IMR-90 (cell line): ENCODE data around the gene KCNQ1. TPM values are rescaled to one million over a fixed set of nuclear protein-coding genes. Genes with fewer than 3 reads are reported as not detected.

Experiments used
- ATAC-seq: fragments of 200-7000 bp; cut with Tn5 transposase; 2 replicates; pipeline ENCODE4 v1.9.1; 2020; ENCODE audit warnings: low read depth, mild to moderate bottlenecking, moderate library complexity
- BruUV-seq: library from RNA; stranded (reverse); fragments of 400-500 nt; replicated peaks from 2 replicates; lab custom pipeline; 2021; lab: Mats Ljungman, UMichigan
- CTCF ChIA-PET: fragments of 300-600 bp; formaldehyde crosslinking; extraction: SDS; loops from one replicate; lab custom pipeline; 2021; ENCODE audit warnings: antibody characterized with exemption; lab: Yijun Ruan, JAX
- POLR2A ChIA-PET: fragments of 300-600 bp; sonication (Branson Sonifier 250); formaldehyde crosslinking; loops from one replicate; lab custom pipeline; 2022; ENCODE audit warnings: antibody characterized with exemption; ENCODE audit not compliant: unreplicated experiment; lab: Charles Lee
- DNase-seq: peaks from one replicate; pipeline ENCODE4 v3.0.0; 2013
- H2AFZ ChIP-seq: replicated peaks from 2 replicates; pipeline ENCODE3; 2013; ENCODE audit warnings: low read length, mild to moderate bottlenecking; ENCODE audit not compliant: poor library complexity
- H2AK5ac ChIP-seq: 2 replicates; pipeline ENCODE4 v1.6.1; 2013; ENCODE audit warnings: low read depth, low read length, inconsistent platforms
- H2AK9ac ChIP-seq: replicated peaks from 2 replicates; pipeline ENCODE3; 2013; ENCODE audit warnings: mild to moderate bottlenecking, low read depth, low read length, moderate library complexity; ENCODE audit not compliant: poor library complexity
- H2BK120ac ChIP-seq: 2 replicates; pipeline ENCODE4 v1.6.1; 2013; ENCODE audit warnings: low read depth, low read length, inconsistent platforms
- H2BK15ac ChIP-seq: 3 replicates; pipeline ENCODE4 v1.6.1; 2013; ENCODE audit warnings: low read depth, low read length, inconsistent platforms
- H2BK20ac ChIP-seq: 2 replicates; pipeline ENCODE4 v1.6.1; 2013; ENCODE audit warnings: low read depth, mild to moderate bottlenecking, inconsistent platforms, low read length, moderate library complexity
- H2BK5ac ChIP-seq: 2 replicates; pipeline ENCODE4 v1.6.1; 2013; ENCODE audit warnings: mild to moderate bottlenecking, low read depth, low read length, inconsistent platforms; ENCODE audit not compliant: poor library complexity, severe bottlenecking
- H3K14ac ChIP-seq: replicated peaks from 2 replicates; pipeline ENCODE4 v1.6.1; 2013; ENCODE audit warnings: low read depth, low read length, inconsistent platforms
- H3K18ac ChIP-seq: 2 replicates; pipeline ENCODE4 v1.6.1; 2013; ENCODE audit warnings: low read depth, low read length, control low read depth
- H3K23ac ChIP-seq: 2 replicates; pipeline ENCODE4 v1.6.1; 2013; ENCODE audit warnings: low read depth, low read length, inconsistent platforms
- H3K27ac ChIP-seq: 2 replicates; pipeline ENCODE4 v1.5.1; 2013; ENCODE audit warnings: mild to moderate bottlenecking, control low read depth, low read length; ENCODE audit not compliant: insufficient read depth
- H3K27me3 ChIP-seq: 2 replicates; pipeline ENCODE4 v1.6.1; 2013; ENCODE audit warnings: low read length; ENCODE audit not compliant: control insufficient read depth, insufficient read depth
- H3K36me3 ChIP-seq: 2 replicates; pipeline ENCODE4 v1.6.1; 2013; ENCODE audit warnings: low read length, mixed read lengths; ENCODE audit not compliant: control insufficient read depth, insufficient read depth
- H3K4ac ChIP-seq: 2 replicates; pipeline ENCODE4 v1.6.1; 2013; ENCODE audit warnings: low read depth, low read length, inconsistent platforms
- H3K4me1 ChIP-seq: 2 replicates; pipeline ENCODE4 v1.6.1; 2013; ENCODE audit warnings: low read length, mixed read lengths; ENCODE audit not compliant: control insufficient read depth, insufficient read depth
- H3K4me2 ChIP-seq: 2 replicates; pipeline ENCODE4 v1.6.1; 2013; ENCODE audit warnings: low read depth, mild to moderate bottlenecking, control low read depth, low read length, moderate library complexity
- H3K4me3 ChIP-seq: 2 replicates; pipeline ENCODE4 v1.5.1; 2013; ENCODE audit warnings: low read depth, mild to moderate bottlenecking, control low read depth, low read length, moderate library complexity; ENCODE audit not compliant: insufficient read depth
- H3K56ac ChIP-seq: 2 replicates; pipeline ENCODE4 v1.6.1; 2013; ENCODE audit warnings: low read length, inconsistent platforms; ENCODE audit not compliant: insufficient read depth; ENCODE audit errors: extremely low read depth
- H3K79me1 ChIP-seq, 2 experiments: 2 replicates each; pipeline ENCODE4 v1.6.1; 2013; ENCODE audit warnings: low read length in 2 of 2, inconsistent platforms in 1 of 2, low read depth in 1 of 2
- H3K9ac ChIP-seq: 2 replicates; pipeline ENCODE4 v1.6.1; 2013; ENCODE audit warnings: low read depth, low read length, control low read depth
- H3K9me1 ChIP-seq: 2 replicates; pipeline ENCODE4 v1.6.1; 2013; ENCODE audit warnings: low read length, inconsistent platforms; ENCODE audit not compliant: insufficient read depth
- H3K9me3 ChIP-seq: 2 replicates; pipeline ENCODE4 v1.6.1; 2013; ENCODE audit warnings: low read length; ENCODE audit not compliant: control insufficient read depth, insufficient read depth
- H4K20me1 ChIP-seq: 2 replicates; pipeline ENCODE4 v1.6.1; 2013; ENCODE audit warnings: low read length, inconsistent platforms; ENCODE audit not compliant: insufficient read depth
- H4K5ac ChIP-seq: 2 replicates; pipeline ENCODE4 v1.6.1; 2013; ENCODE audit warnings: mild to moderate bottlenecking, low read depth, low read length, control low read depth
- H4K8ac ChIP-seq, 2 experiments: 2 replicates each; pipeline ENCODE4 v1.6.1; 2013; ENCODE audit warnings: low read depth in 2 of 2, low read length in 2 of 2, control low read depth in 1 of 2, inconsistent platforms in 1 of 2
- H4K91ac ChIP-seq: 2 replicates; pipeline ENCODE4 v1.6.1; 2013; ENCODE audit warnings: low read depth, low read length, inconsistent platforms; ENCODE audit not compliant: insufficient read depth
- CEBPB ChIP-seq: IDR thresholded peaks from 2 replicates; pipeline ENCODE4 v1.6.1; 2012; ENCODE audit warnings: low read depth, low read length, improper control_type of control experiment
- CHD1 ChIP-seq: IDR thresholded peaks from 2 replicates; pipeline ENCODE4 v1.6.1; 2012; ENCODE audit warnings: low read depth, low read length, improper control_type of control experiment
- CTCF ChIP-seq: conservative IDR thresholded peaks from 2 replicates; pipeline ENCODE4 v1.5.1; 2012; ENCODE audit warnings: mild to moderate bottlenecking, low read depth, low read length, improper control_type of control experiment
- ELK1 ChIP-seq: fragments of 150-350 bp; IDR thresholded peaks from 2 replicates; pipeline ENCODE4 v1.6.1; 2016; ENCODE audit warnings: low read depth, mild to moderate bottlenecking, low read length, moderate library complexity, borderline replicate concordance
- FOS ChIP-seq: fragments of 150-350 bp; IDR thresholded peaks from 2 replicates; pipeline ENCODE4 v1.6.1; 2016; ENCODE audit warnings: low read depth, low read length
- MAFK ChIP-seq: IDR thresholded peaks from 2 replicates; pipeline ENCODE4 v1.6.1; 2012; ENCODE audit warnings: low read depth, low read length, improper control_type of control experiment
- MXI1 ChIP-seq: IDR thresholded peaks from 2 replicates; pipeline ENCODE4 v1.6.1; 2012; ENCODE audit warnings: low read depth, mild to moderate bottlenecking, low read length, moderate library complexity, borderline replicate concordance
- NFE2L2 ChIP-seq: fragments of 150-350 bp; IDR thresholded peaks from 2 replicates; pipeline ENCODE4 v1.6.1; 2016; ENCODE audit warnings: low read depth, mild to moderate bottlenecking, low read length
- RAD21 ChIP-seq: IDR thresholded peaks from 2 replicates; pipeline ENCODE4 v1.6.1; 2012; ENCODE audit warnings: low read length, improper control_type of control experiment
- RCOR1 ChIP-seq: IDR thresholded peaks from 2 replicates; pipeline ENCODE4 v1.6.1; 2012; ENCODE audit warnings: mild to moderate bottlenecking, low read length, improper control_type of control experiment; ENCODE audit not compliant: insufficient replicate concordance
- RFX5 ChIP-seq: IDR thresholded peaks from 2 replicates; pipeline ENCODE4 v1.8.0; 2012; ENCODE audit warnings: low read depth, mild to moderate bottlenecking, low read length, moderate library complexity
- WGBS, 2 experiments: methylation state at CpG; one replicate each; pipeline versions ENCODE4 v1.1.5 to v1.1.7; 2013; ENCODE audit warnings: missing lambda C conversion rate in 2 of 2; ENCODE audit not compliant: insufficient read length in 1 of 2; ENCODE audit errors: extremely low coverage in 2 of 2; 5-methylcytosine and 5-hydroxymethylcytosine counted together
- dilution Hi-C: fragments of 300-500 bp; cut with HindIII; formaldehyde crosslinking; loops from one replicate; pipeline ENCODE4 v1.14.3; 2018; ENCODE audit warnings: low sequenced_read_pairs; ENCODE audit not compliant: unreplicated experiment
- in situ Hi-C: fragments of 300-500 bp; cut with MboI; formaldehyde crosslinking; loops from 3 replicates; pipeline ENCODE4 v1.14.3; 2019; ENCODE audit warnings: low sequenced_read_pairs, inconsistent platforms, mixed read lengths
- intact Hi-C: fragments of 100-400 bp; cut with micrococcal nuclease; formaldehyde crosslinking; loops from 2 replicates; pipeline ENCODE4 v1.10.0; 2022
- polyA plus RNA-seq, 3 experiments: library from polyadenylated mRNA; depleted of rRNA; stranded (reverse); fragments of >200 nt; gene quantifications; 2 replicates each; pipeline ENCODE4 v1.2.3, GENCODE V29; 2012; ENCODE audit warnings: low replicate concordance in 1 of 3
- total RNA-seq: library from RNA; depleted of rRNA; stranded (reverse); fragments of >200 nt; gene quantifications from 2 replicates; pipeline ENCODE4 v1.2.3, GENCODE V29; 2012
- TF ChIP-seq, protein P1 (sequence below): fragments of 150-350 bp; IDR thresholded peaks from 2 replicates; pipeline ENCODE4 v1.6.1; 2017; ENCODE audit warnings: mild to moderate bottlenecking, antibody characterized with exemption, low read length, low read depth

Gene KCNQ1
- total and polyA plus RNA-seq, 2 of the 4 experiments (the other 2 are of a cell fraction): 0.07 TPM; not detected in 1

- no peak overlapping the region for H2AFZ ChIP-seq
- H2BK120ac ChIP-seq: no peak overlapping the region
- no peak overlapping the region for H4K91ac ChIP-seq
- DNase-seq (no peak), ATAC-seq (no peak; the same call in 1 of the 2 replicates)
- peaks cover 16% of the 10 kb centered on the region for H3K9me1 ChIP-seq
- H2BK5ac ChIP-seq: no peak overlapping the region
- CTCF ChIA-PET: no interaction called here
- BruUV-seq: no TSS peak
- no peak overlapping the region for H3K27ac ChIP-seq
- no peak overlapping the region for H2BK15ac ChIP-seq
- H3K9ac ChIP-seq: no peak overlapping the region
- H4K5ac ChIP-seq: no peak overlapping the region
- no peak overlapping the region for H3K18ac ChIP-seq
- H2BK20ac ChIP-seq: no peak overlapping the region
- H2AK5ac ChIP-seq: no peak overlapping the region
- H3K9me3 ChIP-seq: no peaks in the 10 kb centered on the region
- in situ Hi-C loops: no loop called here
- POLR2A ChIA-PET: no interaction called here
- intact Hi-C loops: no loop called here
- no peak overlapping the region for H3K4me3 ChIP-seq
- TF ChIP-seq ELK1 (no peak), RAD21 (no peak), MXI1 (no peak), NFE2L2 (no peak), FOS (no peak), RCOR1 (no peak), RFX5 (no peak), CHD1 (no peak), MAFK (no peak), CTCF (no peak), CEBPB (no peak)
- TF ChIP-seq, protein P1, sequence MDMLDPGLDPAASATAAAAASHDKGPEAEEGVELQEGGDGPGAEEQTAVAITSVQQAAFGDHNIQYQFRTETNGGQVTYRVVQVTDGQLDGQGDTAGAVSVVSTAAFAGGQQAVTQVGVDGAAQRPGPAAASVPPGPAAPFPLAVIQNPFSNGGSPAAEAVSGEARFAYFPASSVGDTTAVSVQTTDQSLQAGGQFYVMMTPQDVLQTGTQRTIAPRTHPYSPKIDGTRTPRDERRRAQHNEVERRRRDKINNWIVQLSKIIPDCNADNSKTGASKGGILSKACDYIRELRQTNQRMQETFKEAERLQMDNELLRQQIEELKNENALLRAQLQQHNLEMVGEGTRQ: no peak
- no peak overlapping the region for H2AK9ac ChIP-seq
- H3K4me1 ChIP-seq: no peaks in the 10 kb centered on the region
- H3K27me3 ChIP-seq: peaks cover 5% of the 10 kb centered on the region
- no peak overlapping the region for H3K4me2 ChIP-seq
- H3K23ac ChIP-seq: no peak overlapping the region
- dilution Hi-C loops: no loop called here
- peaks cover 9 to 42% of the 10 kb centered on the region in 2 experiments for H3K79me1 ChIP-seq
- H3K4ac ChIP-seq: no peak overlapping the region
- no peak overlapping the region for H3K14ac ChIP-seq
- H3K56ac ChIP-seq: no peak overlapping the region
- no peak overlapping the region for H4K8ac ChIP-seq
- H4K20me1 ChIP-seq: peaks cover 69% of the 10 kb centered on the region
- peaks cover 2% of the 10 kb centered on the region; the same call in 1 of the 2 replicates for H3K36me3 ChIP-seq
- WGBS, 2 experiments: no CpG with 5 or more reads among the region's 1 CpG
Measured at GRCh38 chr11:2678396-2678795, 233.6 kb downstream of the KCNQ1 start.
